Small intestine (tissue), 16 donors: ENCODE results near the gene RFPL4AL1. TPM values are rescaled to one million over a fixed set of nuclear protein-coding genes. Genes with fewer than 3 reads are reported as not detected.
"Not testable (repeated sequence)": the region's sequence is repeated elsewhere in the genome, so short reads cannot be mapped to it uniquely, and the experiment has no call there.

Experiments used
- DNase-seq, 2 donors: peaks; one replicate each; pipeline versions ENCODE4 v3.0.0 to v3.0.0-alpha.2; 2013
- FAIRE-seq: peaks from 2 replicates; lab custom pipeline; 2012; peaks lifted over from hg19 to GRCh38; lab: Jason Lieb, UNC
- H3K27ac ChIP-seq, 3 donors: one replicate each; pipeline ENCODE4 v1.5.1; 2013; ENCODE audit warnings: low read length in 2 of 3, mild to moderate bottlenecking in 2 of 3, control low read depth in 1 of 3, inconsistent platforms in 1 of 3, low read depth in 1 of 3, moderate library complexity in 1 of 3
- H3K27me3 ChIP-seq, 3 donors: one replicate each; pipeline ENCODE4 v1.6.1; 2013; ENCODE audit warnings: low read length in 3 of 3, inconsistent platforms in 1 of 3; ENCODE audit not compliant: control insufficient read depth in 3 of 3, insufficient read depth in 3 of 3
- H3K36me3 ChIP-seq, 3 donors: one replicate each; pipeline ENCODE4 v1.6.1; 2013; ENCODE audit warnings: low read length in 3 of 3, inconsistent platforms in 1 of 3, low read depth in 1 of 3, mild to moderate bottlenecking in 1 of 3, moderate library complexity in 1 of 3; ENCODE audit not compliant: control insufficient read depth in 3 of 3, insufficient read depth in 2 of 3
- H3K4me1 ChIP-seq, 3 donors: one replicate each; pipeline ENCODE4 v1.6.1; 2013; ENCODE audit warnings: low read length in 2 of 3, inconsistent platforms in 1 of 3, low read depth in 1 of 3, mild to moderate bottlenecking in 1 of 3, moderate library complexity in 1 of 3; ENCODE audit not compliant: control insufficient read depth in 3 of 3, insufficient read depth in 2 of 3
- H3K4me3 ChIP-seq, 3 donors: one replicate each; pipeline ENCODE4 v1.5.1; 2013; ENCODE audit warnings: low read length in 3 of 3, control low read depth in 1 of 3, inconsistent platforms in 1 of 3, low read depth in 1 of 3, mild to moderate bottlenecking in 1 of 3, moderate library complexity in 1 of 3
- H3K9me3 ChIP-seq, 2 donors: one replicate each; pipeline ENCODE4 v1.6.1; 2013; ENCODE audit warnings: low read depth in 1 of 2, low read length in 1 of 2; ENCODE audit not compliant: control insufficient read depth in 2 of 2, insufficient read depth in 1 of 2
- WGBS, 3 donors: extraction: QIAGEN DNeasy Blood & Tissue Kit; methylation state at CpG; one replicate each; pipeline ENCODE4 v1.1.7; 2013; 5-methylcytosine and 5-hydroxymethylcytosine counted together
- long read RNA-seq, 10 donors: transcript quantifications; one replicate each; lab custom pipeline, GENCODE V29; 2026
- polyA plus RNA-seq, 4 donors: library from polyadenylated mRNA; stranded (reverse) in 3 of 4; unstranded in 1 of 4; fragments of 200-250 nt in 3 of 4; fragments of 120-200 nt in 1 of 4; gene quantifications; one replicate each; pipeline versions ENCODE4 v1.2.1 to v1.2.3, GENCODE V29; 2013
- donor health status: healthy with polysubstance abuse.
- donor health status: control.
- donor health status: control.
- donor health status: Bipolar disorder and iron deficiency.
- donor health status: healthy.

Gene RFPL4AL1
- polyA plus RNA-seq, result not detected
- long read RNA-seq, donor 1, partial matches to known transcripts, result 0 of 1 reads
- long read RNA-seq, donor 1, other reads (novel, unspliced or antisense), result 0 of 1 reads
- long read RNA-seq, donor 2, partial matches to known transcripts, result 0 of 1 reads
- long read RNA-seq, donor 2, other reads (novel, unspliced or antisense), result 0 of 1 reads
- long read RNA-seq, donor 3, partial matches to known transcripts, result 0 of 1 reads
- long read RNA-seq, donor 3, other reads (novel, unspliced or antisense), result 0 of 1 reads
- long read RNA-seq, donor 4, result 0 reads
- long read RNA-seq, donor 5, result 0 reads
- long read RNA-seq, donor 6, result 0 reads
- long read RNA-seq, donor 7, result 0 reads
- long read RNA-seq, donor 8, result 0 reads
- long read RNA-seq, donor 9, result 0 reads
- long read RNA-seq, donor 10, result 0 reads

DNA sequence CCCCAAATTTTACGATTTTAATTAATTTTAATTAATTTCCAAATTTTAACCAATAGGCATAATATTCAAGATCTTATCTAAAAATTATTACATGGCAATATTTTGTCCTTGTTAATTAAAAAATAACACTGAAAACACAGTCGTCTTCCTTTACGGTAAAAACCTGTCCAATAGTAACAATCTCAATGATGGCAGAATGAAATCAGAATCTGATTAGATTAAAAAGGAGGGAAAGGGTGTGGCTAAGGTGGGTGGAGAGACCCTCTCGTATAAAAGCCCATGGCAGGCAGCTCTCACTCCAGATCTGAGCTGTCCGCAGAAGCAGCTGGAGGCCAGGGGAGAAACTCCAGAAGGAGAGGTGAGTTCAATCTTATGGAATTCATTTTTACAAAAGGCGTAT, at the start of gene RFPL4AL1:
Gene RFPL4AL1 (plus strand): TSS at position 301 of the 400 bp plus-strand sequence. CDS start 2,687 bp downstream, outside the sequence.
- not testable (repeated sequence) for H3K9me3 ChIP-seq, H3K4me3 ChIP-seq, H3K27ac ChIP-seq, DNase-seq, H3K4me1 ChIP-seq, FAIRE-seq, H3K27me3 ChIP-seq, H3K36me3 ChIP-seq
- WGBS, 3 donors, result 82 to 85% (median 85%) methylated on average over 4 to 5 of the region's 6 CpGs

DNA sequence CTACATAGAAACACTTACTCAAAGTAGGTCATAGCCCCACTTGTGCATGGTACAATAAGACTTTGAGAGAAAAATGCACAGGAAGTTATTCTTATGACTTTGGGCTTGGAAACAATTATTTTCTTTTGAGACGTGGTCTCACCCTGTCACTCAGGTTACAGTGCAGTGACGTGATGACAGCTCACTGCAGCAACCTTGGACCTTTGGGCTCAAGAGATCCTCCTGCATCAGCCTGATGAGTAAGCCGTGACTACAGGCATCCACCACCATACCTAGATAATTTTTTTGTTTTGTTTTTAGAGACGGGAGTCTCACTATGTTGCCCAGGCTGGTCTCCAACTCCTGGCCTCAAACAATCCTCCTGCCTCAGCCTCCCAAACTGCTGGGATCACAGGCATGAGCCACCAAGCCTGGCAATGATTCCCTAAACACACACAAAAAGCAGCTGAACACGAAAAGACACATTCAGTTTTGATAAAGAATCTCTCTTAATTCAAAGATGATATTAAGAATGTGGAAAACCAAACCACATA, 48.6 kb upstream of the RFPL4AL1 start:
- WGBS, 3 donors, result 43 to 65% (median 44%) methylated on average over 5 of the region's 5 CpGs
- no peaks in the 10 kb centered on the region for H3K36me3 ChIP-seq
- DNase-seq (no peak), FAIRE-seq (no peak)
- H3K4me3 ChIP-seq, result no peak overlapping the region
- no peak overlapping the region for H3K27ac ChIP-seq
- peaks cover 0 to 3% (median 0%) of the 10 kb centered on the region in 3 donors for H3K27me3 ChIP-seq
- peaks cover 0 to 8% of the 10 kb centered on the region in 2 donors for H3K9me3 ChIP-seq
- no peaks in the 10 kb centered on the region for H3K4me1 ChIP-seq

DNA sequence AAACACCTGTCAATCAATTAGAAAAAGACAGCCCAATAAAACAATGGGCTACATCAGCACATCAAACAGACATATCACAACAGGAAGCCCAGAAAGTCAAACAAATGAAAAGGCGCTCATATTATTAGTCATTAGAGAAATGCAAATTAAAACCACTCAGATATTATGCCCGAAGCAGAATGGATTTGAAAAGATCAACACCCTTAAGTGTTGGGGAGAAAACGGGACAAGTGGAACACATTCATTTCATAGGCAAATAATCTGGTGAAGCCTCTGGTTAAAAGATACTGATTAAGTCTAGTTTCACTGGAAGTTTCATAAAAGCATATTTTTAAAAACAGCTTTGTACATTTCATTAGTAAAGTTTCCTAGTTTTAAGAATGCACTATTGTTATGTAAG, 48.1 kb upstream of the RFPL4AL1 start:
- Histone ChIP-seq H3K36me3 (no peaks in the 10 kb centered on the region), H3K4me1 (no peaks in the 10 kb centered on the region), H3K4me3 (no peak overlapping the region), H3K27me3 (peaks cover 0 to 3% (median 0%) of the 10 kb centered on the region in 3 donors), H3K9me3 (peaks cover 0 to 8% of the 10 kb centered on the region in 2 donors), H3K27ac (no peak overlapping the region)
- no peak for DNase-seq
- WGBS, 3 donors, result 78 to 88% (median 82%) methylated on average over 3 of the region's 3 CpGs
- FAIRE-seq, result no peak

DNA sequence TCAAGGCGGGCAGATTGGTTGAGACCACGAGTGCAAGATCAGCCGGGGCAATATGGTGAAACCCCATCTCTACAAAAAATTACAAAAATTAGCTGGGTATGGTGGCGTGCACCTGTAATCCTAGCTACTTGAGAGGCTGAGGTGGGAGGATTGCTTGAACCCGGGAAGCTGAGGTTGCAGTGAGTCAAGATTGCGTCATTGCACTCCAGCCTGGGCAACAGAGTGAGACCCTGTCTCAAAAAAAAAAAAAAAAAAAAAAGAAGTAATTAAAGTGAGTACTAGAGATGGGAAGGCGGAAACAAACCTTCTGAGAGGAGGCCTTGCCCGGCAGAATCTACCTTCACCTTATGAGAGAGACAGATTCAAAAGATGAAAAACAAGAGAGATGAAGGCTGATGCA, 45.4 kb upstream of the RFPL4AL1 start:
- no peaks in the 10 kb centered on the region for H3K36me3 ChIP-seq
- H3K4me3 ChIP-seq, result no peak overlapping the region
- H3K4me1 ChIP-seq, result no peaks in the 10 kb centered on the region
- 86 to 91% (median 89%) methylated on average over 8 of the region's 8 CpGs for WGBS, 3 donors
- peaks cover 0 to 3% (median 0%) of the 10 kb centered on the region in 3 donors for H3K27me3 ChIP-seq
- H3K27ac ChIP-seq, result no peak overlapping the region
- DNase-seq, result no peak
- H3K9me3 ChIP-seq, result peaks cover 0 to 5% of the 10 kb centered on the region in 2 donors
- no peak for FAIRE-seq

DNA sequence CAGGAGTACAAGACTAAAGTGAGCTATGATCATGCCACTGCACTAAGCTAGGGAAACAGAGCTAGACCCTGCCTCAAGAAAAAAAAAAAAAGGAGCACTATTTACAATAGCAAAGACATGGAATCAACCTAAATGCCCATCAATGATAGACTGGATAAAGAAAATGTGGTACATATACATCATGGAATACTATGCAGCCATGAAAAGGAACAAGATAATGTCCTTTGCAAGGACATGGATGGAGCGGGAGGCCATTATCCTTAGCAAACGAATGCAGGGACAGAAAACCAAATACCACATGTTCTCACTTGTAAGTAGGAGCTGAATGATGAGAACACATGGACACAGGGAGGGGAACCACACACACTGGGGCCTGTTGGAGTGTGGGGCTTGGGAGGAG, 38.5 kb upstream of the RFPL4AL1 start:
- not testable (repeated sequence) for H3K9me3 ChIP-seq, H3K27ac ChIP-seq, H3K4me1 ChIP-seq, H3K36me3 ChIP-seq, H3K4me3 ChIP-seq, FAIRE-seq, DNase-seq, H3K27me3 ChIP-seq
- WGBS, 3 donors, result 79 to 80% (median 80%) methylated on average over 2 of the region's 2 CpGs

DNA sequence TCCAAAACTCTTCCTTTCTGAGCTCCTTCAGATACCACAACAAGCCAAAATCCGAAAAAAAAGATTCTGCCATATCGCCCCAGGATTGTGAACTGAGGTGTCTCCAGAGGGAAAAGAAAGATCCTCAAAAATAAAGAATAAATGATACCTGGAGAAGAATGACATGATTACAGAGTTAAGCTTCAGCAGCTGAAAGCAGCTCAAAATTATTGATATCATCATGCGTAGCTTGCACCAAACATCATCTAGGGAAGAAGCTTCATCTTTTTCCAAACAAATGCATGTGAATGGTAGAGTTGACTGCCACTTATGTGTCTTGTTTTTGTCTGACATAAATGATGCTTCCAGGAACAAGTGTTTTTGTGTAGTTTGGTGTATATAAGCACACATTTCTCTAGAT, 30.6 kb upstream of the RFPL4AL1 start, which contains the start of gene NLRP9:
Gene NLRP9 (minus strand): TSS at position 101 of the 400 bp plus-strand sequence. CDS start 28 bp downstream, at position 73.
- WGBS, 3 donors, result 90 to 93% (median 92%) methylated on average over 3 of the region's 3 CpGs
- DNase-seq, result no peak
- H3K27me3 ChIP-seq, result no peaks in the 10 kb centered on the region
- H3K27ac ChIP-seq, result no peak within 1 kb of the TSS
- FAIRE-seq, result no peak
- H3K36me3 ChIP-seq, result no peaks in the 10 kb centered on the region
- no peaks in the 10 kb centered on the region for H3K9me3 ChIP-seq
- no peak within 1 kb of the TSS for H3K4me3 ChIP-seq
- no peaks in the 10 kb centered on the region for H3K4me1 ChIP-seq

DNA sequence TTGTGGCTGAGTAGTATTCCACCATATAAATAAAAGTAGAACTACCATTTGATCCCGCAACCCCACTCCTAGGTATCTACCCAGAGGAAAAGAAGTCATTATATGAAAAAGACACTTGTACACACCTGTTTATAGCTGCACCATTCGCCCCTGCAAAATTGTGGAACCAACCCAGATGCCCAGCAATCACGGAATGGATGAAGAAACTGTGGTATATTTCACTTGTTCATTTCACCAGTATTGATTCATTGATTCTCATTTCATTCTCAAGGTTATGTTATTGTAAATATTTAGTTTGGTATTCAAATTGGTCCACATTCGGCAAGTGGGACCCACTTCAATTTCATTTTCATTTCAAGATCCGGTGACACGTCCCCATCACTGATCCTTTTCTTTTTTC, 18.2 kb upstream of the RFPL4AL1 start:
- 90 to 92% (median 92%) methylated on average over 6 of the region's 6 CpGs for WGBS, 3 donors
- Histone ChIP-seq H3K4me3 (no peak overlapping the region), H3K4me1 (no peaks in the 10 kb centered on the region), H3K9me3 (no peaks in the 10 kb centered on the region), H3K36me3 (no peaks in the 10 kb centered on the region), H3K27ac (no peak overlapping the region), H3K27me3 (no peaks in the 10 kb centered on the region)
- no peak for FAIRE-seq
- no peak for DNase-seq

DNA sequence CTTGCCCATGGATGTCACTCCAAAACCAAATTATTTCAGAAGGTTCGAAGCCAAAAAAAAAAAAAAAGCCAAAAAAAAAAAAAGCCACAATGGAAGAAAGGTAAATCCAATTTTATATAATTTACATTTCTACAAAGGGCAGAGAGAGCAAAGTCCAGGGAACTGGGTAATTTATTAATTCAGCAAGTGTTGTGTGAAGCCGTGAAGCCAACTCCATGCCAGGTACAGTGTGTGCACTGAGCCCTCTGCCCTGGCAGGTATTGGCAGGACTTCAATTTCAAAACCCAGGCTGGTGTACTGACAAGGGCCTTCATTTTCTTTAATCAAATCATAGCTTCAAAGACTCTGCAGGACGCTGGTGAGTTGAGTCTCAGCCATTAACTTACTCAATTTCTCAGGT, 15.5 kb upstream of the RFPL4AL1 start:
- FAIRE-seq (no peak), DNase-seq (peak; percentile 7 to 81)
- Histone ChIP-seq H3K27ac (no peak overlapping the region), H3K36me3 (no peaks in the 10 kb centered on the region), H3K9me3 (no peaks in the 10 kb centered on the region), H3K27me3 (no peaks in the 10 kb centered on the region), H3K4me1 (no peaks in the 10 kb centered on the region), H3K4me3 (no peak overlapping the region)
- 6 to 44% (median 33%) methylated on average over 3 of the region's 3 CpGs for WGBS, 3 donors
